AG09319 (cell line): ENCODE measurements around the gene PFKFB2.

Source experiments
- DNase-seq: peaks from one replicate; pipeline ENCODE4 v3.0.0-alpha.2; 2010; ENCODE audit warnings: low read depth; ENCODE audit errors: extremely low read depth
- CTCF ChIP-seq: IDR thresholded peaks from 2 replicates; pipeline ENCODE4 v1.5.1; 2011; ENCODE audit warnings: low read depth, mild to moderate bottlenecking, inconsistent platforms, low read length, moderate library complexity

The PFKFB2 gene

GRCh38 chr1:207070811-207071210 lies 17.7 kb downstream of the PFKFB2 start:
- no peak for TF ChIP-seq CTCF
- no peak for DNase-seq

- TF ChIP-seq CTCF = no peak
- no peak for DNase-seq
These were observed 18.4 kb downstream of the PFKFB2 start for GRCh38 chr1:207071426-207071825.

GRCh38 chr1:207072233-207072632 lies 19.2 kb downstream of the PFKFB2 start:
- DNase-seq = no peak

GRCh38 chr1:207073906-207074820 lies 21.1 kb downstream of the PFKFB2 start:
- DNase-seq = no peak
- TF ChIP-seq CTCF = no peak

More at GRCh38 chr1:207072233-207072632, 19.2 kb downstream of the PFKFB2 start:
- no peak for TF ChIP-seq CTCF

- no peak for TF ChIP-seq CTCF
- no peak for DNase-seq
These were observed 23.3 kb downstream of the PFKFB2 start for GRCh38 chr1:207076181-207076955.

GRCh38 chr1:207077012-207077411 lies 23.9 kb downstream of the PFKFB2 start:
- no peak for DNase-seq
- TF ChIP-seq CTCF = no peak
